H7 (cell line): ENCODE results near the gene TOP3B. TPM values are rescaled to one million over a fixed set of nuclear protein-coding genes. Genes with fewer than 3 reads are reported as not detected.

Source experiments
- DNase-seq: peaks from one replicate; pipeline ENCODE4 v3.0.0; 2012
- H3K27me3 ChIP-seq: 2 replicates; pipeline ENCODE4 v1.6.0; 2011; ENCODE audit warnings: mild to moderate bottlenecking, low read length; ENCODE audit not compliant: control insufficient read depth, insufficient read depth
- H3K36me3 ChIP-seq: replicated peaks from 2 replicates; pipeline ENCODE4 v1.5.1; 2011; ENCODE audit warnings: low read length; ENCODE audit not compliant: control insufficient read depth, insufficient read depth
- H3K4me3 ChIP-seq: 2 replicates; pipeline ENCODE4 v1.5.1; 2011; ENCODE audit warnings: low read depth, mild to moderate bottlenecking, control low read depth, low read length, moderate library complexity; ENCODE audit not compliant: insufficient read depth
- total RNA-seq: library from RNA; depleted of rRNA; stranded (reverse); fragments of >200 nt; shearing (Covaris generic); gene quantifications from 2 replicates; pipeline ENCODE4 v1.2.3, GENCODE V29; 2014

TOP3B gene
- total RNA-seq, 1 experiment from 2014 or later = 53.8 TPM

DNA sequence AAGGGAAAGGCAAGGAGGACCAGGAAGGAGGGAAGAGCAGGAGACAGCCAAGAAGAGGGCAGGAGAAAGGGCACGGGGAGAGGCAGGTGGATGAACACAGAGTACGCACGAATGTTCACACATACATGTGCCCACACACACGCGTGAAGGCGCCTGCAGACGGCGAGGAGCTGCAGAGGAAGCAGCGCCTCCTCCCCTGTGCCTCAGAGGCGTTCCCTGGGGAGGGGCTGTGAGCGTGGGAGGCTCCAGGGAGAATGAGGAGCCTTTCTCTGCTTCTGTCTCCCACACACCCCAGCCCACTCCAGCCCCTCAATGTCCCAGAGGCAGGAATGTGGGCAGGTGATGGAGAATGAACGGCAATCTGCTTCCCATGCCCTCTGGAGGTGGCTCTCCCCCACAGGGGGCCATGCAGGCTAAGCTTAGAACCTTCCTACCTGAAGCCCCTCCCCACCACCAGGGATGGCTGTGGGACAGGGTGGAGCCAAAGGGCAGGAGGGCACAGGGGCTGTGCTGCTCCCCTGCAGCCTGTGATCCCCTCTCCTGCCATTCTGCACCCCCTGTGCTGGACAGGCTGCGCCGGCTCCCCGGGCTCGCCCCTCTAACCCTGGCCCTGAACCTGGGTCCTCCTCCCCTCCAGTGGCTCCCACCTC is 55.3 kb downstream of the TOP3B start:
- DNase-seq = peak; percentile 87
- no peaks in the 10 kb centered on the region for H3K27me3 ChIP-seq
- peaks cover 3% of the 10 kb centered on the region for H3K36me3 ChIP-seq
- H3K4me3 ChIP-seq = no peak overlapping the region

DNA sequence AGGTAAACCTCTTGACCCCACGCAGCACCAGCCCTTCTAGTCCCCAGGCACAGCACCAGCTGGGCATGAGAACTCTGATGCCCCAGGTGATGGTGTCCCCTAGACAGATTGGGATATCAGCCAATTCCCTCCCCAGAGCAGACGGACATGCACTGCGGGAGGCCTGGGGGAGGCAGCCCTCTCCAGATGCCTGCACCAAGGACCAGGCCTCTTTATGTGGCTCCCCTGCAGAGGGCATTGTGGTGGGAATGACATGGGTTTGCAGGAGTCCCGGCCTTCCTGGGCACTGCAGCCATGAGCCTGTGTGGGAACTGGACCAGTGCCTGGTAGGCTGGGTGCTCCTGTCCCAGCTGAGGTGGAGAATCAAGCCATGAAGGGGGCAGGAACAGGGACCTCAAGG is 55.9 kb downstream of the TOP3B start:
- Histone ChIP-seq H3K36me3 (peaks cover 3% of the 10 kb centered on the region), H3K4me3 (no peak overlapping the region), H3K27me3 (no peaks in the 10 kb centered on the region)
- DNase-seq = peak; percentile 49

DNA sequence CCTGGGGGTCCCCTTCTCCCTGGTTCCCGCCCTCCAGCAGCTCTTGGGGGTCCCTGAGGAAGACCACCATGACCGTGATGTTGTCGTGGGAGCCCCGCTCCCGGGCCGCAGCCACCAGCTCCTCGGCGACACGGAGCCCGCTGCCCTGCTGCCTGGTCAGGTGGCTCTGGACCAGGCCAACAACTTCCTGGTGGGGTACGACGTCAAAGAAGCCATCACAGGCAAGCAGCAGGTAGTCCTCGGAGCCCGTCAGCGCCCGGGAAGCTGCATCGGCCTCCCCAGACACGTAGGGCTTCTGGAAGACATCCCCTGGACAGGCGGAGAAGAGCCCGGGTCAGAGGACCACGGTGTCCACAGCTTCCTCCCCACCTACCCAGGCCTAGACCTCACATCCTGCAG is 59.4 kb downstream of the TOP3B start:
- Histone ChIP-seq H3K4me3 (no peak overlapping the region), H3K36me3 (no peaks in the 10 kb centered on the region; the same call in 1 of the 2 replicates), H3K27me3 (no peaks in the 10 kb centered on the region)
- DNase-seq = no peak

DNA sequence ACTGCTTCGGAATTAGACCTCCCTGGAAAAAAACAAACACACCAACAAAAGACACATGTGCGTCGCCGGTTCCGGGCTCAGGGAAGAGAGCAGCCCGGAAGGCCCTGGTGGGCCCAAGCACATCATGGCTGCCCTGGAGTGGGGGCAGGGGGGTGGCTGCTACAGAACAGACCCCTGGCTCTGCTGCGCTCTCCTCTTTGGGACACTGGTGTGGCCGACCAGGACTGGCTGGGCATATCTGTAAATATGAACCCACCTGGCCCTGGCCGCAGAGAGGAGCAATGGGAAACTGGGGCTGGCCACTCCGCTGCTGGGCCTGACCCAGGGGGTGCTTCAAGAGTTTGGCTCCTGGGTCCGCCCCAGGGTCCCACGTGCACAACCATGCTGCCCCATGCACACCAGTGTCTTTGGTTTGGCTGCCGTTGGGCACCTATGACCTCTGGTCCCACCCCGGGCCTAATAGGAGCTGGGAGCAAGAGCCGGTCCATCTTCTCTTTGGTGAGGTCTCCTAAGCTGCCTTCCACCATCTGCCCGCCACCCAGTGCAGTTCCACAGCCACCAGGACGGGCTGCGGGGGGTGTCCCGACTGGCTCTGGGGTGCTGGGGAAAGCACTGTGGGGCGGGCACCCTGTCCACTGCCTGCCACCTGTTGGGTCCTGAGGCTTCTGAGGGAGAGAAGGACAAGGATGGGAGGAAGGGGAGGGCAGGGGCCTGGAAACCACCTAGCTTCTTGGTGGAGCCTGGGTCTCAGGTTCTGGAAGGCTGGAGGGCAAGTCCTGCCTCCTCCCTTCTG is 60.0 kb downstream of the TOP3B start:
- H3K4me3 ChIP-seq = no peak overlapping the region

DNA sequence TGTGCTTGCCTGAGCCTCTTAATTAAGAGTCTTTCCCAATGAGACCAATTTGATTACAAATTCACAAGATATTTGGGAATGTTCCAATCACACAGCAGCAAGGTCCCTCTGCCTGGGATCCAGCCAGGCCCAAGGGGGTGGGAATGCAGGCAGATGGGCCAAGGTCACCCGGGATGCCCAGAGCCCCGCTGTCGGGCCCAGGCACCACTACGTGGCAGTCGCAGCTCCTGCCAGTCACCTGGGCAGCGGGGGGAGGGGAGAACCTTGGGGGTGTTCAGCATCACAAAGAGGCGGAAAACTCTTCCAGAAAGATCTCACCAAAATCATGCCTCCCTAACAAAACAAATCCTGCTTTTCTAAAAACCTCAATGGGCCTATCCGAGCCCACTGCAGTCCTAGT is 60.9 kb downstream of the TOP3B start:
- no peaks in the 10 kb centered on the region for H3K27me3 ChIP-seq
- H3K4me3 ChIP-seq = no peak overlapping the region
- no peaks in the 10 kb centered on the region; the same call in 1 of the 2 replicates for H3K36me3 ChIP-seq
- peak; percentile 92 for DNase-seq

More for the DNA sequence above, 60.0 kb downstream of the TOP3B start:
- H3K27me3 ChIP-seq = no peaks in the 10 kb centered on the region
- no peaks in the 10 kb centered on the region; the same call in 1 of the 2 replicates for H3K36me3 ChIP-seq
- peak; percentile 53 for DNase-seq

DNA sequence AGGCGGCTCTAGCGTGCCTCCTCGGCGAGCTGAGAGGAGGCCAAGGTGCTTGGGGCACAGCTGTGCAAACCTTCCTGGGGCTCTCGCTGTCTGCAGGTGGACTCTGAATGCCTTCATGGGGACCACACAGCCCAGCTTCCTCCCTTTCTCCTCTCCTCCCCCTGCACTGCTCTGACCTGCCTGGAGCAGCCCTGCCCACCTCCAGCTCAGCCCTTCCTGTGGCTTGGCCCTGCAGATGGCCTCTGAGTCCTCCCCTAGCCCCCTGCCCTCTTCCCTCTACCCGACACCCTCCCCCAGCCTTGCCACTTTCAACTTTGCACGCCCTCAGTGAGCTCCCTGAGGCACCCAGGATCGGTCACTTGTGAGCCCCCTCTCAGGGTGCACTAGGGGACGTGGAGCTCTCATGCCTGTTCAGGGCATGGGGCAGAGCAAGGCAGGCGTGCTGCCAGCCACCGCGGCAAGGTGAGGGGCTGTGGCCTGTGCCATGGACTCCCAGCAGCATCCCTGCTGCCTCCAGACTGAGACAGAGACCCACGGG is 61.3 kb downstream of the TOP3B start:
- Histone ChIP-seq H3K27me3 (no peaks in the 10 kb centered on the region), H3K4me3 (no peak overlapping the region), H3K36me3 (no peaks in the 10 kb centered on the region; the same call in 1 of the 2 replicates)
- peak; percentile 80 for DNase-seq

DNA sequence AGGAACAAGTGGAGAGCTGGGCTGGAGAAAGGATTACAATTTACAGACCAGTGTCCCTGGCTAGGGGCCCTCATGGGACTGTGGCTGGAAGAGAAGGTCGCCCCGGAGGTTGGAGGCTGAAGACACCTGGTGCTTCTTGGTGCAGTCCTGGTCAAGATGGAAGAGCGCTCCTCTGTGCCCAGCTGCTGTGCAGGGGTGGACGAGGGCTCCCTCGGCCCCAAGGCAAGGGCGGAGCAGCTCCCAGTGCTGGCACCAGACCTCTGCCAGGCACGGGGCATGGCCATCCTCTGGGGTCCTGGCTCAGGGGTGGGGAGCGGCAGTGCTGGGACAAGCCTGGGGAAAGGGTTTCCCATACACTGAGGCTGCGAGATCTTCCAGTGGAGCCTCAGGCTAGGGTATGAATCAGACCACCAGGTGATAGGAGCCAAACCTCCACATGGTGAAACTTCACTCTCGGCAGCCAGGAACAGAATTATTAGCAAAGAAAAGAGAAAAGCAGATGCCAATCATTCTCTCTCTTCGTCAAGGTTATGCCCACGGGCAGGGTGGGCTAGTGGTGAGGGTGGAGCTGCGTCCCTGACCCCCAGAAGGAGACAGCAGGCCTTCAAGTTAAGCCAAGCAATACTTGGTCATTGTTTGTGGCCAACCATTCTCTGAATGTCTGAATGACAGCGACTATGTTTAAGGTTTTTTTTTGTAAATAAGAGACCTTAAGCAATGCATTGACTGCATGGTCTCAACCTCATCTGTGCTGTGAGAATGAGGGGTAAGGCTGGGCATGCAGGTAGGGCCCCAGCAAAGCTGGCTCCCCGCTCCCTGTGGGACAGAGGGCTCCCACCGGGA is 62.0 kb downstream of the TOP3B start:
- Histone ChIP-seq H3K4me3 (no peak overlapping the region), H3K36me3 (no peaks in the 10 kb centered on the region; the same call in 1 of the 2 replicates), H3K27me3 (no peaks in the 10 kb centered on the region)
- DNase-seq = peak; percentile 63

DNA sequence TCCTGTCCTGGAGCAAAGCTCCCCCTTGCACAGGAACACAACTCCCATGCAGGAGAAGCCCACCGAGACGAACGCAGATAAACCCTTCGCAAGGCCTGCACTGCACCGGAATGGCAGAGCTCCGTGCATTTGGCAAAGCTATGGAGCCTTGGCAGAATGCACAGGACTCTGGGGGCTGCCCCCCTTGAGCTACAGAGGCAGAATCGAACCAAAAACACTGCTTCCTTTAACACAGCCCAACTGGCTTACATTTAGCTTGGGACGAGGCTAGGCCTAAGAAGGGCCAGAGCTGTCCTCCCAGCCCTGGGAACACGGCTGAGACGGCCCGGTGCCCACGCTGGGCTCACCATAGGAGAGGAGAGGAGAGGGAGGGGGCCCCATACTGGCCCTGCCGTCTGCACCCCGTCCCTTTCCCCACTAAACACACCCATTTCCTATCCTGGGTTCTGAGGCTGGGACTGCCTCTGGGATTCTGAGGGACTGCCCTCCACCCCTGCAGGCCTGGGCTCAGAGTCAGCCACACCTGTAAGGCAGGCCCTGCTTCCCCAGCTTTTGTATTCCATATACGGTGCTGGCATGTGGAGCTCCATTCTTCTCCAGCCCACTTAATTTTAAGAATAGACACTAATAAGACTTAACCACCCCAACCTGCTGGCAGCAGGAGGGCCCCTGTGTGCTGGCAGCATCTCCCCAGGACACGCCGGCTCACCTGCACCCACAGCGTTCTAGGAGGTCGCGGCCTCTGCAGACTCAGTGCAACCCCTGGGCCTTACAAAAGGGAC is 62.9 kb downstream of the TOP3B start:
- Histone ChIP-seq H3K27me3 (no peaks in the 10 kb centered on the region), H3K36me3 (no peaks in the 10 kb centered on the region; the same call in 1 of the 2 replicates), H3K4me3 (no peak overlapping the region)
- DNase-seq = peak; percentile 84

DNA sequence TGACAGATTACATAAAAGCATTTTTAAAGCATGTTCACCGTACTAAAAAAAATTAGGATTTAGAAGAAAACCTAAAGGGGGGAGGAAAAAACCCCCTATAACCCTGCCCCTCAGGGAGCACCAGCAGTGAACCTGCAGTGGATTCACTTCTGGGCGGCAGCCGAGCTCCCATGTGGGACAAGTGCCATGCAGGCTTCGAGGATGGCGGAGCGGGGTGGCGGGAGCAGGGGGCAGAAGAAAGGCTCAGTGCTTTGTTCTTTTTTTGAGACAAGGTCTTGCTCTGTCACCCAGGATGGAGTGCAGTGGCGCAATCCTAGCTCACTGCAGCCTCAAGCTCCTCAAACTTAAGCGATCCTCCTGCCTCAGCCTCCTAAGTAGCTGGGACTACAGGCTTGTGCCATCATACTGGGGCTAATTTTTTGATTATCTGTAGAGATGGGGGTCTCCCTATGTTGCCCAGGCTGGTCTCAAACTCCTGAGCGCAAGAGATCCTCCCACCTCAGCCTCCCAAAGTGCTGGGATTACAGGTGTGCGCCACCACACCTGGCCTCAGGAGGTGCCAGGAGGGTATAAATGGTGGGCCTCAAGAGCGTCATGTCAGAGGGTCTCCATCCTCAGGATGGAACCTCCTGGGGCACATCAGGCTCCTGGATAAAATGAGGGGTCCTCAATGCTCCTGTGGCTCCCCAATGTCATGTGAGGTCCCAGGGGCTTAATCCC is 64.0 kb downstream of the TOP3B start:
- no peak overlapping the region for H3K4me3 ChIP-seq
- no peaks in the 10 kb centered on the region for H3K27me3 ChIP-seq
- peak; percentile 28 for DNase-seq
- H3K36me3 ChIP-seq = no peaks in the 10 kb centered on the region; the same call in 1 of the 2 replicates

DNA sequence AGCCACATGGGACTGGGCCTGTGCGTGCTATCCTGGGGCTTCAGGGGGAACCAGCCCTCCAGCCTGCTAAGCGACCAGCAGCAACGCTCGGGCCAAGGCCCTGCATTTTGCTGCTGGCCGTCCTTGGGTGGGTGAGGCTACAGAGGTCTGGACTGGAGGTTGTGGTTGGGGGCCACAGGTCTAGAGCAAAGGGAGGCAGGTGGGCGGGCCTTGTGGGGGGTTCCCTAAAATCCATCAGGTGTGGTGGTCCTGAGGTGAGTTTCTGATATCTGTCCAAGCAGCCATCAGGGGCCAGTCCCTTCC is 64.7 kb downstream of the TOP3B start:
- DNase-seq = no peak
- Histone ChIP-seq H3K27me3 (no peaks in the 10 kb centered on the region), H3K4me3 (no peak overlapping the region), H3K36me3 (no peaks in the 10 kb centered on the region)

DNA sequence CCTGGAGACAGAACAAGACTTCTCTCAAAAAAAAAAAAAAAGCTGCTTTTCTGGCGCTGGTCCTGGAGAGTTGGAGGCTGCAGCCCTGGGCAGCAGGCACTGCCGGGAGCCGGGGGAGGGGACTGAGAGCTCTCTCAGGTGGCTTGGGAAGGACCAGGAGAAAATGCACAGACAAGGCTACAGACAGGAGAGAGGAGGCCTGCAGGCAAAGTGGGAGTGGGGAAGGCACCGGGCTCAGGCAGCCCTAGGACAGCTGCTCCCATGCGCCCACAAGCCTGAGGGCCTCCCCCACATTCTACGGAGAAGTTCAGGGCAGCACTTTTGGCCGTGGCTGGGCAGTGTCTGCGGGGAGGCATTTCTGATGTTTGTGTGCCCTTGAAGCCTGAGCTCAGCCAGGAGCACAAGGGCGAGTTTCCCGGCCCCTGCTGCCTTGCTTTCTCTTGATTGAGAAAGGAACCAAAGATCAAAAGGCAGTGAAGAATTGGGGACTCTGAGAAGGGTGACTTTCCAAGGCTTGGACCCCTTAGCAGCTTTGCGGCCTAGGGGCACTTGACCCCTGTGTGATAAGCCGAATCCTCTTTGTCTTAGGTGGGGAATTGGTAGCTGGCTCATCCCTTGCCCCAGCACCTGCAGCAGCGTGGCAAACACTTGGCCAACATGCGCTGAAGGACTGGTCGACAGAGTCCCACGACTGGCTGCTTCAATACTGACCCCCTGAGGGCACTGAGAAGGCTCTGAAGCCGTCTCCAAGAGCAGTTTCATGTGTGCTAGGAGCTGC is 65.2 kb downstream of the TOP3B start:
- Histone ChIP-seq H3K36me3 (no peaks in the 10 kb centered on the region), H3K4me3 (no peak overlapping the region), H3K27me3 (no peaks in the 10 kb centered on the region)
- peak; percentile 78 for DNase-seq

DNA sequence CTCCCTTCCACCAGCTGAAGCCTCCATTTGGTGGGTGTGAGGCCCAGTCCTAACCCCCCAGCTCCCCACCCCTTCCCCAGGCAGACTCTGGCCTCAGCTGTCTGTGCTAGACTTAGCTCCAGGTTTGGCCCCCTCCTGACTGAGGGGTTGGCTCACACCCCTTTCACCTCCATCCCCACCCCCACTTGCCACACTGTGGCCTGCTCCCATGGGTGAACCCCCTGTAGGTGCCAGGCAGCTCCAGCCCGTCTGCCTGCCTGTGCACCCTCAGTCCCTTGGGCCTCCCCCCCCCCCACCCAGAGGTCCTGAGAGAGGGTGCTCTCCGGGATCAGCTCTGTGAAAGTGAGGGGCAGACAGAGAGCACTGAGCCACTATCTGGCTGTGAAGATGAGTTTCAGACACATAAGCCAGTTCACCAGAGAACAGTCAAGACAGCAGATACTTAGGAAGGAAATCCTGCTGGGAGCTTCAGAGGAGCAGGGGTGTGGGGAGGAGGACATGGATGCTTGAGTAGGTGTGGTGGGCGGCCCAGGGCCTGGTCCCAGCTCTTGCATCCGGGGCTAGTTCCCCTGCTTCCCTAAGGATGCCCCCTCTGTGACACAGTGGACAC is 66.2 kb downstream of the TOP3B start:
- peak; percentile 54 for DNase-seq
- Histone ChIP-seq H3K27me3 (no peaks in the 10 kb centered on the region), H3K4me3 (no peak overlapping the region), H3K36me3 (no peaks in the 10 kb centered on the region)
